GM12801 (cell line): Measurements from ENCODE around the gene CCDC63.

ENCODE experiments used
- TF ChIP-seq, protein P1 (sequence below): IDR thresholded peaks from one replicate; pipeline ENCODE4 v1.5.1; 2011; ENCODE audit warnings: control low read depth; ENCODE audit not compliant: insufficient read length; ENCODE audit errors: extremely low read depth

Gene CCDC63

DNA sequence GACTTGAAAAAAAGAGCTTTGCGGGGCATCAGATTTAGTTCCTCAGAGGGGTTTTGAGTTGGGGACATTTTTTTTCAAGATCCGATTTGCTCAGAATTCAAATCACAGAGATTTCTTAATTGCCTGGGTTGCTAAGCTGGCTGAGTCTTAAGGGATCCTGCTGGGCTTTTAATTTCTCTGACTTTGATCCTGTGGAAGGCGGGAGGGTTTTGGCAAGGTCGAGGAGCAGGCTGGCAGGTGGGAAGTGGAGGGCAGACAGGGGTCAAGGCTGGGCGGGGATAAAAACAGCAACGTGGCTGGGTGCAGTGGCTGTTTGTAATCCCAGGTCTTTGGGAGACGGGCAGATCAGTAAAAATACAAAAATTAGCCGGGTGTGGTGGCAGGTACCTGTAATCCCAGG is 33.5 kb upstream of the CCDC63 start:
- TF ChIP-seq, protein P1, sequence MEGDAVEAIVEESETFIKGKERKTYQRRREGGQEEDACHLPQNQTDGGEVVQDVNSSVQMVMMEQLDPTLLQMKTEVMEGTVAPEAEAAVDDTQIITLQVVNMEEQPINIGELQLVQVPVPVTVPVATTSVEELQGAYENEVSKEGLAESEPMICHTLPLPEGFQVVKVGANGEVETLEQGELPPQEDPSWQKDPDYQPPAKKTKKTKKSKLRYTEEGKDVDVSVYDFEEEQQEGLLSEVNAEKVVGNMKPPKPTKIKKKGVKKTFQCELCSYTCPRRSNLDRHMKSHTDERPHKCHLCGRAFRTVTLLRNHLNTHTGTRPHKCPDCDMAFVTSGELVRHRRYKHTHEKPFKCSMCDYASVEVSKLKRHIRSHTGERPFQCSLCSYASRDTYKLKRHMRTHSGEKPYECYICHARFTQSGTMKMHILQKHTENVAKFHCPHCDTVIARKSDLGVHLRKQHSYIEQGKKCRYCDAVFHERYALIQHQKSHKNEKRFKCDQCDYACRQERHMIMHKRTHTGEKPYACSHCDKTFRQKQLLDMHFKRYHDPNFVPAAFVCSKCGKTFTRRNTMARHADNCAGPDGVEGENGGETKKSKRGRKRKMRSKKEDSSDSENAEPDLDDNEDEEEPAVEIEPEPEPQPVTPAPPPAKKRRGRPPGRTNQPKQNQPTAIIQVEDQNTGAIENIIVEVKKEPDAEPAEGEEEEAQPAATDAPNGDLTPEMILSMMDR, result no peak

DNA sequence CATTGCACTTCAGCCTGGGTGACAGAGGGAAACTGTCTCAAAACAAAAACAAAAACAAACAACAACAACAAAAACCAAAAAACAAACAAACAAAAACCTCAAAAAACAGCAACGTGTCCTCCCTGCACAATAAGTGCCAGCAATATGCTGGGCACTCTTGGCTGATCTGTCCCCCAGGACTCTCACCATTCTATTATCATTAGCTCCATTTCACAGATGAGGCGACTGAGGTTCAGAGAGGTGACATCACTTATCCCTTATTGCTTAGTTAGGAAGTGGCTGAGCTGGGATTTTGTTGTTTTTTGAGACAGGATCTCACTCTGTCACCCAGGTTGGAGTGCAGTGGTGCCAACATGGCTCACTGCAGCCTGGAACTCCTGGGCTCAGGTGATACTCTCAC is 33.0 kb upstream of the CCDC63 start:
- TF ChIP-seq, protein P1, result no peak

DNA sequence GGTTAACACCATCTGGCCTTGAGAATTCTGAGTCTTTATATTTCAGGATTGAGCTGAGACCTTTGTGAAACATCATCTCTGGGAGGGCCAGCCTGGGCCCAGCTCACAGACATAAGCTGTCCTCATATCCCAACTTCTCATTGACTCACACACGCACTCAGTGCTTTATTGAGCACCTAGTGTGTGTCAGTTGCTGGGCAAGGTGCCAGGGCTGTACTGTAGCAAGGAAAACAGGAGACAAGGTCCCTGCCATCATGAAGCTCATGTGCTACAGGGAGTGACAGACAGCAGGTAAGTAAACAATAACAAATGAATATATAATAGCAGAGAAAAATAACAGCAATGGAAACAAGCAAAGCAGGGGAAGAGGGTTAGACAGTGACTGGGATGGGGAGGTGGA is 30.5 kb upstream of the CCDC63 start:
- TF ChIP-seq, protein P1, result no peak

DNA sequence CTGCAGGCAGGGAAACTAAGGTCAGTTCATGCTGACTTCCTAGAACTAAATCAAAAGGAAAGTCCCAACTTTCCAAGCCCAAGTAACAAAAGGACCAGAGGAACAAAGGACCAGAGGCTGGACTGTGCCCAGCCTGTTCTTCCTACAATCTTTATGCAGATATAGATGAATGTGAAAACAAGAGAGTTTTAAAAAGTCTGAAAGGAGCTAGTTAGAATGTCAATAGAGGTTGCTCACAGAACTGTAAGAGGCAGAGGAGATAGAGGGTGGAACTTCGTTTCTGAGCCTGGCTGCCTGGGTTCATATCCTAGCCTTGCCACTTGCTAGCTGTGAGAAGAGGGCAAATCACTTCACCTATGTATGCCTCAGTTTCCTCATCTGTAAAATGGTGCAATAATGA is 30.0 kb upstream of the CCDC63 start:
- TF ChIP-seq, protein P1, result no peak

DNA sequence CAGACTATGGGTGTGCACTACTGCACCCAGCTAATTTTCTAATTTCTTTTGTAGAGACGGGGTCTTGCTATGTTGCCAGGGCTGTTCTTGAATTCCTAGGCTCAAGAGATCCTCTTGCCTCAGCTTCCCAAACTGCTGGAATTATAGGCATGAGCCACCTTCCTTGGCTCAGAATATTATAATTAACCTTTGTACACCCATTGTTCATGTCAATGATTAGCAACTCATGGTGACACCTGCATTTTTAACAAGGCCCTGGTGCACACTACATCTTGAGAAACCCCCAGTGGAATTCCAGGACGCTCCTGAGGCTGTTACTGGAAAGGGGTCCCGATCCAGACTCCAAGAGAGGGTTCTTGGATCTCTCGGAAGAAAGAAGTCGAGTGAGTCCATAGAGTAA is 28.3 kb upstream of the CCDC63 start:
- TF ChIP-seq, protein P1, result no peak

DNA sequence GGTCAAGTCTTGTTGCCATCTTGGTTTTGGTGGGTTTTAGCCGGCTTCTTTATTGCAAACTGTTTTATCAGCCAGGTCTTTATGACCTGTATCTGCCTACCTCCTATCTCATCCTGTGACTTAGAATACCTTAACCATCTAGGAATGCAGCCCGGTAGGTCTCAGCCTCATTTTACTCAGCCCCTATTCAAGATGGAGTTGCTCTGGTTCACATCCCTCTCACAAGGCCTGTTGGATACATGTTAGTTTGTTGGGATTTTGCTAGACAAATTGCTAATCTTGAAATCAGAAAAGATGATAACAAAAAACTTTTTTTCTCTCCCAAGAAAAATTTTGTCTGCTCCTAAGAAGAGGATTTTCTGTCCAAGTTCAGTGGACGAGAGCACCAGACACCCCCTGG is 27.6 kb upstream of the CCDC63 start:
- TF ChIP-seq, protein P1, result no peak

DNA sequence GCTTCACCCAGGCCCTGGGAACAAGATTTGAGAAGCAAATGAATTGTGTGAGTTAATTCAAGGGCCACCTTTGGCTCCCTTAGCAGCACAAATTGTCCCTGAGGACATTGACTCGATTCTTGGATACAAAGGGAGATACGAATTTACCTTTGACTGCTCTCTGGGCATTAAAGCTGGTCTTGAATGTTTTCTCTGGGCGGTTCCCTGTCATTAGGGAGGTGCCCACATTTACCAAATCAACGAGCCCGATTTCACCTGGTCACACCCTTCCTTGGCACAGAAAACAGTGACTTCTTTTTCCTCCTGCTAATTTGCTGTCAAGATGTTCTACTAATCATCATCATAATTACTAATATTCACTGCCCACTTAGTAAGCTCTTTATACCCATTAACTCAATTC is 27.1 kb upstream of the CCDC63 start:
- TF ChIP-seq, protein P1, result no peak

DNA sequence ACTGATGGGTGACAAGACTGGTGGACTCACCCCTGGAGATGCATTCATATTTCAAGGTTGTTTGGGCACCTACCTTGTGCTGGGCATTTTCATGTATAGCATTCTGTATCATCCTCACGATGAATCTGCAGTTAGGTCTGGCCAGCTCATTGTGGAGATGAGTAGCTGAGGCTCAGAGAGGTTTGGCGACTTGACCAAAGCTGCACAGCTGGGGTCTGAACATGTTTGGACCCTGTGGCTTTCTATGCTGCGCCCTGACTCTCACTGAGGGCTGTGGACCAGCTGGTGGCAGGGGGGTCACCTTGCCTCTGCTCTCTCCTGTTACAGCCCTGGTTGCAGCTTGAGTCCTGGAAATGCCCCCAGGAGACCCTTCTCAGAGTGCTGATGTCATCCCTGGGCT is 24.9 kb upstream of the CCDC63 start:
- TF ChIP-seq, protein P1, result no peak
